Activated T-cell treated with anti-CD3 and anti-CD28 coated beads for 4 hours (primary cell): ENCODE results near the gene PDP2.
"Not testable (repeated sequence)": the region's sequence is repeated elsewhere in the genome, so short reads cannot be mapped to it uniquely, and the experiment has no call there.

Experiments used
- DNase-seq: peaks from one replicate; pipeline ENCODE4 v3.0.0-alpha.2; 2020

PDP2 gene

DNA sequence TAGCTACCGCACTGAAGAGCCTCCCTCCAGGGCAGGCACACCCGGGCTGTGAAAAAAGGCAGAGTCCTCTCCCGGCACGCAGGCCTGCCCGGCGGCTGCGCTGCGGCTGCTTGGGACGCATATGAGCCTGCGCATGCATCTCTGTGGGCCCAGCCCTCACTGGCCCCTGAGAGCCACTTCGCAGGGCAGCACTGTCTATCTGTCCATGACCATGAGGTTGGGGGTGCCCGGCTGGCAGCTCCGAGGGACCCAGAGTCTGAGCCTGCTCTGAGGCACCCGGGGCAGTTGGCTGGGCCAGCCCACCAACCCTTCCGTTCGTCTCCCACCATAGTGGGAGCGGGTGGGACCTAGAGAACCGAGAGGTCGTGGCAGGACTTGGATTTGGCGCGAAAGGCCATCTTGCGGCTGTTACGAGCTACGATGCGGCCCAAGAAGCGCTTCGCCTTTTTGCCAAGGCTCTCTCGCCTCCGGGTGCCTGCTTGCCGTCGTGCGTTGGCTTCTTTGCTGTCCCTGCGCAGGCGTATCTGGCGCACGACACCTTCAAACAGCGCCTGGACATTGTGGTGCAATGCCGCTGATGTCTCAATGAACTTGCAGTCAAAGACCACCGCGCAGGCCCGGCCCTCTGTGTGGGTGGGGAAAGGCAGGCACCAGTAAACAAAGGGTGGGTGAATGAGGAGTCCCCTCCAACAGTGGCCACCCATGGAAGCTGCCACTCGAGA is 41.6 kb downstream of the PDP2 start:
- no peak for DNase-seq

- no peak for DNase-seq
Measured at GRCh38 chr16:66923247-66923731, 43.0 kb downstream of the PDP2 start.

DNA sequence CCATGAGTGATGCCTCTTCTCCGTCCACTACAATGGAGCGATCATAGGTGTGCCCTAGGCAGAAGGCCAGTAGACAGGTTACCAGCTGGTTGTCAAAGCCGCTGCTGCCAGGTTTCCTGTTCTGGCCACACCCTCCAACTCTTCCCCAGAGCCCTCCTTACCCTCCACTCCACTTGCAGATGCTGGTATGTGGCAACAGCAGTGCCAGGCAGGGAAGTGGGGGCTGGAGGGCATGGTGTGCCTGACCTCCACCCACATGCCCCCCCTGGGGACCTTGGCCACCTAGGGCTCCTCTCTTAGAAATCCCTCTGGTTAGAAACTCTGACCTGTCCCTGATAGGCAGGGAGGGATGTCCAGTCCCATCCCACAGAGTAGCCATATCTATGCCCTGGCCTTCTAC is 43.6 kb downstream of the PDP2 start:
- no peak for DNase-seq

DNA sequence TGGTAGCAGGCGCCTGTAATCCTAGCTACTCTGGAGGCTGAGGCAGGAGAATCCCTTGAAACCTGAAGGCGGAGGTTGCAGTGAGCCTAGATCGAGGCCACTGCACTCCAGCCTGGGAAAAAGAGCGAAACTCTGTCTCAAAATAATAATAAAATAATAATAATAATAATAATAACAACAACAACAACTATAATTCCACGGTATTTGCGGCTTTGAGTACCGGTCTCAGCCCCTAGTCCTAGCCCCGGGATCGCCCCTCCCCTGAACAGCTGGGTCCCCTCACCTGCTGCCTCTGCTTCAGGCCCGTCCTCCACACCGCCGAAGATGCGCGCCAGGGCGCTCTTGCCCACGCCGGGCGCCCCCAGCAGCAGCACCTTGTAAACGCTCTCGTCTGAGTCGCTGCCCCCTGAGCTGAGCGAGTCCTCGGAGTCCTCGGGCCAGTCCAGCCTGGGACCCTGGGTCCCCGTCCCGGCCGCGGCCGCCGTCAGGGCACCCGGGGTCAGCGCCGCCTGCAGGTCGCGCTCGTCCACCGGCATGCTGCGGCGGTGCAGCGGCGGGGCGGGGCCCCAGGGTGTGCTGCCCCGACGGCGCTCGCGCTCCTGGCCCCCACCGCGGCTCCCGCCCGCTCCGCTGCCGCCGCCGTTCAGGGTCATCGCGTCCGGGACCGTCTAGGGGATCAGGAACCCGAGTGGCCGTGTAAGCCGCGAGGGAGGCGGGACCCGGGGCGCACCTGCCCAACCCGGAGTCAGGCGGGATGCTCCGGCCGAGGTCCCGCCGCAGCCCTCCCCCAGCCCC is 44.4 kb downstream of the PDP2 start:
- DNase-seq: no peak

- no peak for DNase-seq
Measured at GRCh38 chr16:66925322-66925840, 45.1 kb downstream of the PDP2 start, which contains the start of gene RRAD. TSS of gene RRAD (minus strand) at chr16:66925535. CDS start at chr16:66925179, 356 bp downstream.

DNA sequence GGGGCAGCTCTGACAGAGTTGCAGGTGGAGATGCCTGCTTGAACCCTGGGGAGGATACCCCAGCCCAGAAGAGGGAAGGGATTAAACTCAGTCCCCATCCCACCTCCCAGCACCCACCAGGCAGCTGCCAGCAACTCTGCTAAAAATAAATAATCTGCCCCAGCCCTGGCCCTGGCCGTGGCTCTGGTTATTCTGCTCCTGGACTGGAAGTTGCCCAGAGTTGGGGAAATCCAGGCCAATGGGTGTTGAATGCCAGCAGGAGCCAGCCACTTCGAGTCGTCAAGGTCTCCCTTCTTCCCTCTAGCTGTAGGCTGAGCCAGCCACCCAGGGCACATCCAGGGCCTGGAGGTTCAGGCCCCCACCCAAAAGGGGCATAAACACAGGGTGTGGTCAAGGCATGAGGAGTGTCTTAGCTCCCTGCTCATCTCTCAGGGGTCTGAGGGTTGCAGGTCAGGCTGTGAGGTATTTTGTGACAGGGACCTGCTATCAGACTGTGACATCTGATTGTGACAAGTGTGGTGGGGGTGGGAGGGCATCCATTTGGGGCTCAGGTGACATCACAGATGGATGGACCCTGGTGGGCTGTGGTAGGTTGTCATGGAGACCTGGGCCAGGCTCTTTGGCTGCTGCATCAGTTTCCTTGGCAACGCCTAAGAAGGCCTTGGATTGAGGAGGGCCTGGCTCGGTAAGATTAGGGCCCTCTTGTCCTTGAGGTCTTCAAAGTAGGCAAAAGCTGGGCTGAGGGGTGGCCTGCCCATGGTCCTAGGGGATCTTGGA is 46.0 kb downstream of the PDP2 start:
- no peak for DNase-seq

DNA sequence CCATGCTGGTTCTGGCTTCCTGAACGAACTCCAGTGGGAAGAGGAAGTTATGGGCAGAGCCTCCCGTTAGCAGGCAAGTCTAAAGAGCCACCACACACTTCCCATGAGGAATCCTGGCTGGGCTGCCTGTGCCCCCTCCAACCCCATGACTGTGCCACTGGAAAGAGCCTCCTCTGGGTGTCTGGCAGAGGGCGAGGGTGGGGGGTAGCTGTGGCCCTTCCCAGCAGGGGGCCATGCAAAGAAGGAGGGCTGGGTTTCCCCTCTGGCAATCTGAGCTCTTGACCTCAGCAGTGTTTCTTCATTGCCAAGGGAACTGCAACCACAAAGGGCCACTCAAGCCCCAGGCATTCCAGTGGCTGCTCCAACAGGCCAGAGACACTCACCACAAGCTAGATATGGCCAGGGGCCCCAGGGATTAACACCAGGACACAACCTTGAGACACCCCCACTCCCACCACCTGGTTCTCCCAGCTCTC is 46.7 kb downstream of the PDP2 start:
- no peak for DNase-seq

DNA sequence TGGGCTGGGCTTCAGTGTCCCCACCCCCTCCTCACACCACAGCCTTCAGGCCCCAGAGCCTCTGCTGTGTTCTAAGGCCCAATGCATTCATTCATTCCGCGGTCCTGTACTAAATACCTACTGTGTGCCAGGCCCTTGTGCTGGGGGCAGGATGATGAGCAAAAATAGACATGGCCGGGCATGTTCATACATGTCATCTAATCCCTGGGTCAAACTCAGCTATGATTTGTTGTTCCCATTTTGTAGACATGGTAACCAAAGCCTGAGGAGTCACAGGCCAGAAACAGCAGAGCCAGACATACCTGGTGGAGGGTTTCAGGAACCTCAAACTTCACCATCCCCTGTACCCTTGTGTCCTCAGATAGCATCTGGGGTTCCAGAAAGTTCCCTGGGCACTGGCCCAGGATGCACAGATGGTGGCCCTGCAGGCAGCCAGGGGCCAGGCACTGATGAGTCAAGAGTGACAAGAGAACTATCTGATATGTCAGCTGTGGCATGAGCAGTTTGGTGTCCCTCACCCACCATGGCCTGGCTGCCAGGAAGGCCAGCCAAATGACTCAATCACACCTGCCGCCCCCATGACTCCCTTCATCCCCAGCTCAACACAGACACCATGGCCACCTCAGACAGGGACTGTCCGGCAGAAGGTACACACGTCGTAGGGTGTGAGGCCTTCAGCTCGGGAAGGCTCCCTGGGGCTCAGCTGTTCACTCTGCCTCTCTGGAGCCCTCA is 47.8 kb downstream of the PDP2 start:
- no peak for DNase-seq

DNA sequence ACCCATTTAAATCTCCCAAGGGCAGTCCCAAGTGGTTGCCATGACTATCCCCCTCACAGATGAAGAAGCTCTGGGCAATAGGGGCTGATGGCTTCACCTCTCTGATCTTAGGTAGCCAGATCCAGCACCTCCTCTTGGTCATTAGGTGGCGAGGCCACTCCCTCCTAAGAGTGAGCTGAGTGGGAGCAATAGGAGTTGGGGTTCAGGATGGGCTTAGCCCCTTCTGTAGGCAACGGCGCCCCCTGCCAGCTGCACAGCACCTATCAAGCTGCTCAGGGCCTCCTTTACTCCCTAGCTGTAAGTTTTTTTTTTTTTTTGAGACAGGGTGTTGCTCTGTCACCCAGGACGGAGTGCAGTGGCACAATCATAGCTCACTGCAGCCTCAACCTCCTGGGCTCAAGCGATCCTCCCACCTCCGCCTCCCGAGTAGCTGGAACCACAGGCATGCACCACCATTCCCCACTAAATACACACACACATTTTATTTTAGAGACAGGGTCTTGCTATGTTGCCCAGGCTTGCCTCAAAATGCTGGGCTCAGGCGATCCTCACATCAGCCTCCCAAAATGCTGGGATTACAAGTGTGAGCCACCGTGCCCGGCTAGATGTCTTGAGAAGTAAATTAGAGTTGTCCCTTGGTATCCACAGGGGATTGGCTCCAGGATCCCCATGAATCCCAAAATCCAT is 48.5 kb downstream of the PDP2 start:
- no peak for DNase-seq

DNA sequence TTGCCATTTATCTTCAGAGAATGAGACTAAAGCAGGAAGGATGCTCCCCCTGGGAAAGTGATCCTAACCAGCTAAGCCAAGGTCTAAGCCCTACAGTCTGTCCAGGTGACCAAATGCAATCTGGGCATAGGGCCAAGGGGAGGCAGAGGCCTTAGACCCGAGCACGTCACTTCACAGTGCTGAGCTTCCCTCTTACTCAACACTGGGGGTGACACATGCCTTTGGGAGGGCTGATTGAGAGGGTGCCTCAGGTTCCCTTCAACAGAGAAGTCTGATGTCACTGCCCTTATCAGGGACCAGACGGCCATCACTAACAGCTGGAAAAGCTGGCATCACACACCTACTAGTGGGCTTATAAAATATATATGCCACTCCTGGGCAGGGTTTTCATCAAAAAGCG is 49.9 kb downstream of the PDP2 start:
- DNase-seq: no peak

DNA sequence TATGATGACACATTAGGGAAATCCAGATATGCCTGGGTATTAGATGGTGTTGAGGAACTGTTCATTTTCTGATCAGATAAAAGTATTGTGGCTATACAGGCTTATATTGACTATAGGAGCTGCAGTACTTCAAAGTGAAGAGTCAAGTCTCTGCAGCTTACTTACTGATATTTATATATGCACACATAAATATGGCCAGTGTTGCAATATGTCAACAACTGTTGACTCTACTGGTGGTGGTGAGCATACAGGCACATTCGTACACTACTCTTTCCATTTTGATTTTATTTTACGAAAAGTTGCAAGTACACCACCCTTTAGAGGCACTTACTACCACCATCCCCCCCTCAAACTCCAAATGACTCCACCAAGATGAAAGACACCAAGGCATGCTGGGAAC is 51.4 kb downstream of the PDP2 start:
- no peak for DNase-seq

- DNase-seq: no peak
Measured at GRCh38 chr16:66932076-66932475, 51.8 kb downstream of the PDP2 start.

GRCh38 chr16:66933776-66934137 is 53.4 kb downstream of the PDP2 start:
- DNase-seq: peak; percentile 54

DNA sequence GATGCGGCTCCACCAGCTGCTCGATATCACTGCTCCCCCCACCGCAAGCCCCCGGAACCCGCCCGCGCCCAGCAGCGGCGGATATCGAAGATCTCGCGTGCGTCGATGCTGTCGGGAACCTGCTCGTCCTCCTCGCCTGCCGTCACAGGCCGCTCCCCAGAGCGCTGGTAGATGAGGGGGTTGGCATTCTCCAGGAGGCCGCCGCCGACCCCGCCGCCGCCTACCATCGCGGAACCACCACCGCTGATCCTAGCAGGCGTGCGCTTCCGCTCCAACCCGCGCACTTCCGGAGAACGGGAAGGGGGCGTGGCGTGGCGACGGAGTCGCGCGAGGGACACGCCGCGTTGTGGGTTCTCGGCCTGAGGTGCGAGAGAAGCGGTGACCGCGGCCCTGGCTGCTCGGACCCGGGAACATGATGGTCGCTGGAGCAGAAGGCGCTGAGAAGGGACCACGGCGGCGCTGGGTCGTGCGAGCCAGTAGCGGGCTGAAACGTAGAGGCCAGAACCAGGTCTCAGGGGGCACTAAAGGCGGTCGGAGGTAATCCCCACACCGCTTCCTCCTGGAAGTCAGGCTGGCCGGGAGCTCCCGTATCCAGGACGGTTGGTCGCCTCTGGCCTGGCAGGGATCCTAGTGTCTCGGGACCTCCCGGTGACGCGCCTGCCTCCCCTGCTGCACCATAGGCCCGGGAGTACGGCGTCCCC is 54.0 kb downstream of the PDP2 start, which contains the start of gene CIAO2B:
CIAO2B (minus strand) TSS at position 265 of the 701 bp plus-strand sequence; CDS start at position 227, 38 bp downstream.
- DNase-seq: peak; percentile 89

- DNase-seq: not testable (repeated sequence)
Measured at GRCh38 chr16:66934839-66935313, 54.6 kb downstream of the PDP2 start.

- DNase-seq: no peak
Measured at GRCh38 chr16:66935314-66936011, 55.1 kb downstream of the PDP2 start, which contains the start of gene CES2. TSS of gene CES2 (plus strand) at chr16:66935516. CDS start at chr16:66935636, 120 bp downstream.

DNA sequence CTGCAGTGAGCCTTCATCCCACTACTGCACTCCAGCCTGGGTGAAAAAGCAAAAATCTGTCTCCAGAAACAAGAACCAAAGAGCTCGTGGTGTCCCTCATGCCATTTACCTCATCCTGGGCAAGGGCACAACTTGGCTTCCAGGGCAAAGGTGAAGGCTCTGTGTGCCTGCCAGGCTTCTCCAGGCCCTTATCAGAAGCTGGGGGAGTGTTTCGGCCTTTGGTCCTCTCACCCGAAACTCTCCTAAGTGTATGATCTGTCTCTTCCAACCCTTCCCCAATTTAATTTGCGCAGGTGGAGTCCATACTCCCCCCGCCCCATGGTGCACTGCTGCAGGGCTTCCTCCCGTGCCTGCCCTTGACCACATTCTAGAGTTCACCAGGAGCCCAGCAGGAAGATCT is 56.1 kb downstream of the PDP2 start:
- DNase-seq: no peak

DNA sequence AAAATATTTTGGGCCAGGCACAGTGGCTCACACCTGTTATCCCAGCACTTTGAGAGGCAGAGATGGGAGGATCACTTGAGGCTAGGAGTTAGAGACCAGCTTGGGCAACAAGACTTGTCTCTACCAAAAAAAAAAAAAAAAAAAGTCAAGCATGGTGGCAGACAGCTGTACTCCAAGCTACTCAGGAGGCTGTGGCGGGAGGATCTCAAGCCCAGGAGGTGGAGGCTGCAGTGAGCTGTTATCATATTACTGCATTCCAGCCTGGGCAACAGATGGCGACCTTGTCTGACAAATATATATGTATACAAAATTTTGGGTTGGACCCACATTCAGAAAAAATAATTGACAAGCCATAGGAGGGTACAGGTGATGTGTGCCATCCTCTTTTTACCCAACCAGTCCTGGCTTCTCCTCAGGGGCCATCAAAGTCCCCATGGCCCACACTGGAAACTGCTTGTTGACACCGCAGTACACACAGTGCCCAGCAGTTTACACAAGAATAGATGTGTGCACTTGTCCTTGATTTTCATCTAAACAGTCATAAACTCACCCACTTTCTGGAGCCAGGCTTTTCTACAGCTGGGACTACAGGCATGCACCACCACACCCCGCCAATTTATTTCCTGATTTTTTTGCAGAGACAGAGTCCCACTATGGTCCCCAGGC is 56.7 kb downstream of the PDP2 start:
- no peak for DNase-seq

- DNase-seq: no peak
Measured at GRCh38 chr16:66937725-66938337, 57.5 kb downstream of the PDP2 start.
